ENCODE measurements around the gene SLC27A4.

DNA sequence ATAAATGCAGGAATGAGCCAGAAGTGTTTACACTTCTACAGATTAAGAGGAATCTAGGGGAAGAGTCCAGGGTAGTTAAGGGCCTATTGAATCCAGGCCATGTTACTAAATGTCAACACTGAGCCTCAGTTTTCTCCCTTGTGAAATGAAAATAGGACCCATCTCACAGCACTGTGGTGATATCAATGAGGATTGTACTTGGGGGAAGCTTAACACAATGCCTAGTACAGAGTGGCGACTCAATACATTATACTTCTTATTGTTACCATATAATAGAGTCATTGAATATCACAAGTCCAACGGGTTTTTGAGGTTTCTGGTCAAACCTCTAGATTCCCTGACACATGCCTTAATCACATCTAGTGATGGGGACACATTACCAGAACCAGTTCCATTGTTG lies 22.7 kb upstream of the SLC27A4 start:
- TF ChIP-seq, protein P1, sequence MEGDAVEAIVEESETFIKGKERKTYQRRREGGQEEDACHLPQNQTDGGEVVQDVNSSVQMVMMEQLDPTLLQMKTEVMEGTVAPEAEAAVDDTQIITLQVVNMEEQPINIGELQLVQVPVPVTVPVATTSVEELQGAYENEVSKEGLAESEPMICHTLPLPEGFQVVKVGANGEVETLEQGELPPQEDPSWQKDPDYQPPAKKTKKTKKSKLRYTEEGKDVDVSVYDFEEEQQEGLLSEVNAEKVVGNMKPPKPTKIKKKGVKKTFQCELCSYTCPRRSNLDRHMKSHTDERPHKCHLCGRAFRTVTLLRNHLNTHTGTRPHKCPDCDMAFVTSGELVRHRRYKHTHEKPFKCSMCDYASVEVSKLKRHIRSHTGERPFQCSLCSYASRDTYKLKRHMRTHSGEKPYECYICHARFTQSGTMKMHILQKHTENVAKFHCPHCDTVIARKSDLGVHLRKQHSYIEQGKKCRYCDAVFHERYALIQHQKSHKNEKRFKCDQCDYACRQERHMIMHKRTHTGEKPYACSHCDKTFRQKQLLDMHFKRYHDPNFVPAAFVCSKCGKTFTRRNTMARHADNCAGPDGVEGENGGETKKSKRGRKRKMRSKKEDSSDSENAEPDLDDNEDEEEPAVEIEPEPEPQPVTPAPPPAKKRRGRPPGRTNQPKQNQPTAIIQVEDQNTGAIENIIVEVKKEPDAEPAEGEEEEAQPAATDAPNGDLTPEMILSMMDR (conservative IDR thresholded peaks at IDR 0.05 in 1 of 2, IDR thresholded peaks at IDR 0.05 in 1 of 2; ENCODE audit: extremely low read depth in 1 of 2, insufficient read depth in 1 of 2, low read depth in 1 of 2, low read length in 2 of 2), result no peak
- no peak for TF ChIP-seq EZH2 (IDR thresholded peaks at IDR 0.05; ENCODE audit: borderline replicate concordance, low read length)
